Vagina (tissue), 2 donors: ENCODE measurements around the gene CCL26. TPM values are rescaled to one million over a fixed set of nuclear protein-coding genes. Genes with fewer than 3 reads are reported as not detected.
"Not testable (repeated sequence)": the region's sequence is repeated elsewhere in the genome, so short reads cannot be mapped to it uniquely, and the experiment has no call there.

Source experiments
- DNase-seq, 2 donors: peaks; one replicate each; pipeline ENCODE4 v3.0.0-alpha.2; 2017; ENCODE audit errors: extremely low spot score in 2 of 2
- H3K27ac ChIP-seq: fragments of 200-600 bp; sonication (generic); one replicate; pipeline ENCODE4 v1.5.1; 2019
- H3K27me3 ChIP-seq: fragments of 200-600 bp; sonication (generic); one replicate; pipeline ENCODE4 v1.5.1; 2019
- H3K36me3 ChIP-seq, 2 donors: fragments of 200-600 bp; sonication (generic); one replicate each; pipeline ENCODE4 v1.5.1; 2017 to 2019
- H3K4me1 ChIP-seq: fragments of 200-600 bp; sonication (generic); one replicate; pipeline ENCODE4 v1.5.1; 2019
- H3K4me3 ChIP-seq, 2 donors: fragments of 200-600 bp; sonication (generic); 1 replicate in 1 of 2; 2 replicates in 1 of 2; pipeline ENCODE4 v1.5.1; 2016 to 2019
- H3K9me3 ChIP-seq: fragments of 200-600 bp; sonication (generic); one replicate; pipeline ENCODE4 v1.5.1; 2019
- POLR2A ChIP-seq, 2 donors: fragments of 450-650 bp; IDR thresholded peaks; one replicate each; pipeline ENCODE4 v1.6.1; 2017; ENCODE audit warnings: antibody characterized with exemption in 2 of 2, mild to moderate bottlenecking in 2 of 2, moderate library complexity in 2 of 2
- POLR2AphosphoS5 ChIP-seq, 2 donors: sonication (generic); formaldehyde crosslinking; IDR thresholded peaks; one replicate each; pipeline ENCODE4 v1.9.0; 2017; ENCODE audit warnings: antibody characterized with exemption in 2 of 2, mild to moderate bottlenecking in 2 of 2, low read depth in 1 of 2; ENCODE audit not compliant: insufficient read depth in 1 of 2
- intact Hi-C: fragments of 100-400 bp; cut with DNase I; formaldehyde crosslinking; loops from one replicate; pipeline ENCODE4 v1.15.1; 2023
- total RNA-seq: library from RNA; depleted of rRNA; stranded (reverse); fragments of >200 nt; gene quantifications from one replicate; pipeline ENCODE4 v1.2.3, GENCODE V29; 2016
- TF ChIP-seq, protein P1 (sequence below), 3 experiments: fragments of 450-650 bp in 2 of 3; fragments of 200-600 bp in 1 of 3; sonication (generic) in 1 of 3; IDR thresholded peaks; one replicate each; pipeline ENCODE4 v1.5.1; 2017 to 2019; ENCODE audit warnings: antibody characterized with exemption in 3 of 3, mild to moderate bottlenecking in 2 of 3, moderate library complexity in 2 of 3

Gene CCL26
- total RNA-seq, 1 donor from 2014 or later: not detected

DNA sequence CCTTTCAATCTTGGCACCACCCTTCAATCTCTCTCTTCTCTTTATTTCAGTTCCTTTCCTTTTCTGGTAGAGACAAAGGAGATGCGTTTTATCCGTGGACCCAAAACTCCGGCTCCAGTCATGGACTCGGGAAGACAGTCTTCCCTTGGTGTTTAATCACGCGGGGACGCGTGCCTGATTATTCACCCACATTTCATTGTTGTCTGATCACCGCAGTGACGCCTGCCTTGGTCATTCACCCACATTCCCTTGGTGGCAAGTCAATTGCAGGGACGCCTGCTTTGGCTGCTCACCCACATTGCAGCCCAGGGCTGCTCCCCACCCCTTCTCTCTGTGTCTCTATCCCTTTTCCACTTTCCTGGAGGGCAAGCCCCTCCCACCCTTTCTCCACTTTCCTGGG is 7.5 kb upstream of the CCL26 start:
- H3K27me3 ChIP-seq, H3K9me3 ChIP-seq, H3K36me3 ChIP-seq, H3K4me1 ChIP-seq, intact Hi-C loops, DNase-seq: not testable (repeated sequence)
- H3K27ac ChIP-seq: peak overlapping the region; percentile 61
- peak; percentile 11 to 13 for TF ChIP-seq POLR2AphosphoS5 (IDR thresholded peaks at IDR 0.05; ENCODE audit: insufficient read depth in 1 of 2, low read depth in 1 of 2)
- peak overlapping the region in 1 of 2 donors; percentile 33 for H3K4me3 ChIP-seq

DNA sequence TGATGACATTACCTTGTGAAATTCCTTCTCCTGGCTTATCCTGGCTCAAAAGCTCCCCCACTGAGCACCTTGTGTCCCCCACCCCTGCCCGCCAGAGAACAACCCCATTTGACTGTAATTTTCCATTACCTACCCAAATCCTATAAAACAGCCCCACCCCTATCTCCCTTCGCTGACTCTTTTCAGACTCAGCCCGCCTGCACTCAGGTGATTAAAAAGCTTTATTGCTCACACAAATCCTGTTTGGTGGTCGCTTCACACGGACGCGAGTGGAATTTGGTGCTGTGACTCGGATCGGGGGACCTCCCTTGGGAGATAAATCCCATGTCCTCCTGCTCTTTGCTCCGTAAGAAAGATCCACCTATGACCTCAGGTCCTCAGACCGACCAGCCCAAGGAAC is 7.0 kb upstream of the CCL26 start:
- intact Hi-C loops: not testable (repeated sequence)

DNA sequence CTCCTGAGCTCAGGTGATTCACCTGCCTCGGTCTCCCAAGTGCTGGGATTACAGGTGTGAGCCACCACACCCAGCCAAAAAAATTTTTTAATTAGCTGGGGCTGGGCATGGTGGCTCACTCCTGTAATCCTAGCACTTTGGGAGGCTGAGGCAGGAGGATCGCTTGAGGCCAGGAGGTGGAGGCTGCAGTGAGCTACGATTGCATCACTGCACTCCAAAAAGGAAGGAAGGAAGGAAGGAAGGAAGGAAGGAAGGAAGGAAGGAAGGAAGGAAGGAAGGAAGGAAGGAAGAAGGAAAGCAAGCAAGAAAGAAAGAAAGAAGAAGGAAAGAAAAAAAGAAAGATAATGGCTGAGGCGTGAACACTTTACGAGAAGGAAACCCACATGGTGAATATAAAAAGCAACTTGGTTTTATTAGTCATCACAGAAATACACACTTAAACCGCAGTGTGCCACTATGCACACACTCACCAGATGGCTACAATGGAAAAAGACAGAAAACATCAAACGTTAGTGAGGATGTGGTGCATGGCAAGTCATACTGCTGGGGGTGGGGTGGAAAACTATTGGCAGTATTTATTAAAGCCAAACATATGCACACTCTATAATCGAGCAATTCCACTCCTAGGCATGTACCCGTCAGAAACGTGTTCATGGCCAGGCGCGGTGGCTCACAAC is 4.4 kb upstream of the CCL26 start:
- no peaks in the 10 kb centered on the region for H3K27me3 ChIP-seq
- DNase-seq: no peak
- H3K4me1 ChIP-seq: peaks cover 27% of the 10 kb centered on the region
- H3K27ac ChIP-seq: no peak overlapping the region
- intact Hi-C loops: no loop called here
- TF ChIP-seq, protein P1, sequence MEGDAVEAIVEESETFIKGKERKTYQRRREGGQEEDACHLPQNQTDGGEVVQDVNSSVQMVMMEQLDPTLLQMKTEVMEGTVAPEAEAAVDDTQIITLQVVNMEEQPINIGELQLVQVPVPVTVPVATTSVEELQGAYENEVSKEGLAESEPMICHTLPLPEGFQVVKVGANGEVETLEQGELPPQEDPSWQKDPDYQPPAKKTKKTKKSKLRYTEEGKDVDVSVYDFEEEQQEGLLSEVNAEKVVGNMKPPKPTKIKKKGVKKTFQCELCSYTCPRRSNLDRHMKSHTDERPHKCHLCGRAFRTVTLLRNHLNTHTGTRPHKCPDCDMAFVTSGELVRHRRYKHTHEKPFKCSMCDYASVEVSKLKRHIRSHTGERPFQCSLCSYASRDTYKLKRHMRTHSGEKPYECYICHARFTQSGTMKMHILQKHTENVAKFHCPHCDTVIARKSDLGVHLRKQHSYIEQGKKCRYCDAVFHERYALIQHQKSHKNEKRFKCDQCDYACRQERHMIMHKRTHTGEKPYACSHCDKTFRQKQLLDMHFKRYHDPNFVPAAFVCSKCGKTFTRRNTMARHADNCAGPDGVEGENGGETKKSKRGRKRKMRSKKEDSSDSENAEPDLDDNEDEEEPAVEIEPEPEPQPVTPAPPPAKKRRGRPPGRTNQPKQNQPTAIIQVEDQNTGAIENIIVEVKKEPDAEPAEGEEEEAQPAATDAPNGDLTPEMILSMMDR (IDR thresholded peaks at IDR 0.05): no peak
- TF ChIP-seq POLR2AphosphoS5 (IDR thresholded peaks at IDR 0.05; ENCODE audit: insufficient read depth in 1 of 2, low read depth in 1 of 2) (no peak), POLR2A (IDR thresholded peaks at IDR 0.05) (no peak)
- H3K4me3 ChIP-seq: no peak overlapping the region
- no peaks in the 10 kb centered on the region for H3K36me3 ChIP-seq
- no peaks in the 10 kb centered on the region for H3K9me3 ChIP-seq

More for the DNA sequence above, 7.0 kb upstream of the CCL26 start:
- H3K9me3 ChIP-seq, H3K4me1 ChIP-seq, H3K27me3 ChIP-seq, DNase-seq, H3K36me3 ChIP-seq: not testable (repeated sequence)
- peak overlapping the region; percentile 61 for H3K27ac ChIP-seq
- peak overlapping the region in 1 of 2 donors; percentile 33 for H3K4me3 ChIP-seq

DNA sequence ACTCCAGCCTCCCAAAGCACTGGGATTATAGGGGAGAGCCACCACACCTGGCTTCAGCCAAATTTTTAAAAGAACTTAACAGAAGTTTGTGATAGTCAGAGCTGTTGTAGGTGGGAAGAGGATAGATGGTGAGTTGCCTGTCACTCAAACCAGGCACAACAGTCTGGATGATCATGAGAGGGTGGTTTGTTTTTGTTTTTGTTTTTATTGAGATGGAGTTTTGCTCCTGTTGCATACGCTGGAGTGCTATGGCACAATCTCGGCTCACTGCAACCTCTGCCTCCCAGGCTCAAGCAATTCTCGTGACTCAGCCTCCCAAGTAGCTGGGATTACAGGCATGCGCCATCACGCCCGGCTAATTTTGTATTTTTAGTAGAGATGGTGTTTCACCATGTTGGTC is 1.9 kb upstream of the CCL26 start:
- H3K9me3 ChIP-seq, intact Hi-C loops, DNase-seq, H3K27ac ChIP-seq, H3K36me3 ChIP-seq, H3K27me3 ChIP-seq, H3K4me3 ChIP-seq: not testable (repeated sequence)
- H3K4me1 ChIP-seq: peaks cover 27% of the 10 kb centered on the region

DNA sequence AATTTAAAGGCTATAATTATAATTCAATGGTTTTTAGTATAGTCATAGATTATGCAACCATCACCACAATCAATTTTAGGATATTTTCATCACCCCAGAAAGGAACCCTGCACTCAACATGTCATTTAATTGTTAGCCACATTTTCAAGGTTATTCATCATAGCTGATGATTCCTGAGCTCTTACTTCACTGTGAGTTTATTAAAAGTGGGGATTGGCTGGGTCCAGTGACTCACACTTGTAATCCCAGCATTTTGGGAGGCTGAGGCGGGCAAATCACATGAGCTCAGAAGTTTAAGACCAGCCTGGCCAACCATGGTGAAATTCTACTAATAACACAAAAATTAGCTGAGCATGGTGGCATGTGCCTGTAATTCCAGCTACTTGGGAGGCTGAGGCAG is 787 bp downstream of the CCL26 start:
- no peaks in the 10 kb centered on the region for H3K27me3 ChIP-seq
- no peak overlapping the region for H3K4me3 ChIP-seq
- H3K36me3 ChIP-seq: no peaks in the 10 kb centered on the region
- H3K4me1 ChIP-seq: peaks cover 20% of the 10 kb centered on the region
- H3K9me3 ChIP-seq: no peaks in the 10 kb centered on the region
- intact Hi-C loops: no loop called here
- no peak for DNase-seq
- TF ChIP-seq POLR2A (IDR thresholded peaks at IDR 0.05) (no peak), POLR2AphosphoS5 (IDR thresholded peaks at IDR 0.05; ENCODE audit: insufficient read depth in 1 of 2, low read depth in 1 of 2) (no peak)
- TF ChIP-seq, protein P1 (IDR thresholded peaks at IDR 0.05): no peak
- H3K27ac ChIP-seq: peak overlapping the region; percentile 68

DNA sequence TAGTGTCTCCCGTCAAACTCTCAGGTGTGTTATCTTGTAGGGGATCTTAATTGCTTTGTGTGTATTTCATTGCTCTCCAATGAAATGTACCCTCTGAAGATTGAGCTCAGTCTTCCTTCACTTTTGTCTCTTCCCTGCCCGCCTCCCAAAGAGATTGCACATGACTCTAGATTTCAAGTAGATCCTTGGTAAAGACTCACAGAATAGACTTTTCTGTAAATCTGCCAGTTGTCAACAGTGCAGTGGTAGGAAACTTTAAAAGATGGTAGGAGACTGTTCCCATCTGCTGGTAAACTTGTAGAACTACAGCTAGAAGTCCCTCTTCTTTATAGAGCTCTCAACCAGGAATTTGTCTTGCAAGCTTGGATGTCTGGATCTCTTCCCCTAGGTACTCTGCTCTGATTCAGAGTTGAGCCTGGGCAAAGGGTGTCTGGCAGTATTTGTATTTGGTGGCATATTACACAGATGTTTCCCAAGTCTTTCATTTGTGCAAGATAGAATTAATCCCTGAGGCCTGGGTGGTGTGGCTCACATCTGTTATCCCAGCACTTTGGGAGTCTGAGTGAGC is 9.6 kb downstream of the CCL26 start:
- no peak overlapping the region for H3K27ac ChIP-seq
- no peaks in the 10 kb centered on the region for H3K4me1 ChIP-seq
- H3K4me3 ChIP-seq: no peak overlapping the region
- DNase-seq: no peak
- intact Hi-C loops: no loop called here
- H3K27me3 ChIP-seq: no peaks in the 10 kb centered on the region
- no peaks in the 10 kb centered on the region for H3K9me3 ChIP-seq
- H3K36me3 ChIP-seq: no peaks in the 10 kb centered on the region
- TF ChIP-seq, protein P1 (IDR thresholded peaks at IDR 0.05): peak; percentile 56 to 83 (median 77)
- TF ChIP-seq POLR2A (IDR thresholded peaks at IDR 0.05): no peak
- peak in 1 of 2 donors; percentile 55 for TF ChIP-seq POLR2AphosphoS5 (IDR thresholded peaks at IDR 0.05; ENCODE audit: insufficient read depth in 1 of 2, low read depth in 1 of 2)

DNA sequence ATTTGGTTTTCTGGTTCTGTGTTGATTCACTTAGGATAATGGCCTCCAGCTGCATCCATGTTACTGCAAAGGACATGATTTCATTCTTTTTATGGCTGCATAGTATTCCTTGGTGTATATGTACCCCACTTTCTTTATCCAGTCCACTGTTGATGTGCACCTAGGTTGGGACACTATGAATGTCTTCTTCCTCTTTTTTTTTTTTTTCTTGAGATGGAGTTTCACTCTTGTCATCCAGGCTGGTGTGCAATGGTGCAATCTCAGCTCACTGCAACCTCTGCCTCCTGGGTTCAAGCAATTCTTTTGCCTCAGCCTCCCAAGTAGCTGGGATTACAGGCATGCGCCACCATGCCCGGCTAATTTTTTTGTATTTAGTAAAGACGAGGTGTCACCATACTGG is 10.2 kb downstream of the CCL26 start:
- DNase-seq, H3K4me1 ChIP-seq, H3K27me3 ChIP-seq, intact Hi-C loops, H3K9me3 ChIP-seq, H3K36me3 ChIP-seq, H3K4me3 ChIP-seq, H3K27ac ChIP-seq: not testable (repeated sequence)
